Measurements from ENCODE around the gene KCND3. TPM values are rescaled to one million over a fixed set of nuclear protein-coding genes. Genes with fewer than 3 reads are reported as not detected.

The KCND3 gene
- total RNA-seq, 1 donor from 2014 or later, result 2.1 TPM

DNA sequence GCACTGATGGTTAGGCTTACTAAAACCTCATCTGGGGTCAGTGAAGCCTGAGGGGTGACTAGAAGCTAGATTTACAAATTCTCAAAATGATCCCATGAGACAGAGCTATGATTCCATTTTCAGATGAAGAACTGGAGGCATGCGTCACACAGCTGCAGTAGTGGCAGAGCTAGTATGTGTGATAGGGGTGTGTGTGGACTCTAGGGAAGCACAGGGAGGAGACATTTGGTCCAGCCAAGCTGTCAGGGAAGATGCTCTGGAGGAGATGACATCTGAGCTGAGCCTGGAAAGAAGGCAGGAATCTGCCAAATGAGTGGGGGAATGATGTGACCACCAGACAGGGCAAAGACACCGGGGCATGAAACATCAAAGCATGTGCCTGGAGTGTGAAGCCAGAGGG, 12.0 kb upstream of the KCND3 start:
- TF ChIP-seq, protein P1, sequence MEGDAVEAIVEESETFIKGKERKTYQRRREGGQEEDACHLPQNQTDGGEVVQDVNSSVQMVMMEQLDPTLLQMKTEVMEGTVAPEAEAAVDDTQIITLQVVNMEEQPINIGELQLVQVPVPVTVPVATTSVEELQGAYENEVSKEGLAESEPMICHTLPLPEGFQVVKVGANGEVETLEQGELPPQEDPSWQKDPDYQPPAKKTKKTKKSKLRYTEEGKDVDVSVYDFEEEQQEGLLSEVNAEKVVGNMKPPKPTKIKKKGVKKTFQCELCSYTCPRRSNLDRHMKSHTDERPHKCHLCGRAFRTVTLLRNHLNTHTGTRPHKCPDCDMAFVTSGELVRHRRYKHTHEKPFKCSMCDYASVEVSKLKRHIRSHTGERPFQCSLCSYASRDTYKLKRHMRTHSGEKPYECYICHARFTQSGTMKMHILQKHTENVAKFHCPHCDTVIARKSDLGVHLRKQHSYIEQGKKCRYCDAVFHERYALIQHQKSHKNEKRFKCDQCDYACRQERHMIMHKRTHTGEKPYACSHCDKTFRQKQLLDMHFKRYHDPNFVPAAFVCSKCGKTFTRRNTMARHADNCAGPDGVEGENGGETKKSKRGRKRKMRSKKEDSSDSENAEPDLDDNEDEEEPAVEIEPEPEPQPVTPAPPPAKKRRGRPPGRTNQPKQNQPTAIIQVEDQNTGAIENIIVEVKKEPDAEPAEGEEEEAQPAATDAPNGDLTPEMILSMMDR (IDR thresholded peaks at IDR 0.05), result no peak
- no peaks in the 10 kb centered on the region for H3K36me3 Mint-ChIP-seq (ENCODE audit: unreplicated experiment)
- H3K4me1 Mint-ChIP-seq (ENCODE audit: unreplicated experiment), result no peaks in the 10 kb centered on the region
- H3K27me3 Mint-ChIP-seq (ENCODE audit: unreplicated experiment), result peaks cover 24% of the 10 kb centered on the region
- no peak for DNase-seq (ENCODE audit: extremely low spot score, unreplicated experiment)
- no peak overlapping the region for H3K4me3 Mint-ChIP-seq (ENCODE audit: unreplicated experiment)
- no peaks in the 10 kb centered on the region for H3K9me3 Mint-ChIP-seq (ENCODE audit: unreplicated experiment)
- H3K27ac Mint-ChIP-seq (ENCODE audit: unreplicated experiment), result no peak overlapping the region

DNA sequence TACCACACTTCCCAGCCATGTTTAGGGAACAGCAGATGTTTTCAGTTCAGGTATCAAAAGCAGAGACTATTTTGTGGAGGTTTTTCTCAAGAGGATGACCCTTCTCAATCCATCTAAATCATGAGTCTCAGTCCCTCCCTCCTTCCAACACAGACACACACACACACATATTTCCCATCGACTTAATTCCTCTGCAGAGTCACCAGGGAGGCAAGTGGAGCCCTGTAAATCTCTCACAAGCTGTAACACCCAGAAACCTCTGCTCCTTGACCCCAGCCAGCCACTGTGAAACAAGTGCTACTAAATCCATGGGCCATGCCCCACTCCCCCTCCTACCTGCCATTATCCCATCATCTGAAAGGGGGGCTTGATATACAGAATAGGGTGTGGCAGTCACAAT, 10.6 kb upstream of the KCND3 start:
- Mint-ChIP-seq H3K27me3 (ENCODE audit: unreplicated experiment) (peaks cover 27% of the 10 kb centered on the region), H3K36me3 (ENCODE audit: unreplicated experiment) (no peaks in the 10 kb centered on the region), H3K4me3 (ENCODE audit: unreplicated experiment) (no peak overlapping the region), H3K9me3 (ENCODE audit: unreplicated experiment) (no peaks in the 10 kb centered on the region), H3K4me1 (ENCODE audit: unreplicated experiment) (no peaks in the 10 kb centered on the region), H3K27ac (ENCODE audit: unreplicated experiment) (no peak overlapping the region)
- TF ChIP-seq, protein P1 (IDR thresholded peaks at IDR 0.05), result no peak
- DNase-seq (ENCODE audit: extremely low spot score, unreplicated experiment), result no peak

DNA sequence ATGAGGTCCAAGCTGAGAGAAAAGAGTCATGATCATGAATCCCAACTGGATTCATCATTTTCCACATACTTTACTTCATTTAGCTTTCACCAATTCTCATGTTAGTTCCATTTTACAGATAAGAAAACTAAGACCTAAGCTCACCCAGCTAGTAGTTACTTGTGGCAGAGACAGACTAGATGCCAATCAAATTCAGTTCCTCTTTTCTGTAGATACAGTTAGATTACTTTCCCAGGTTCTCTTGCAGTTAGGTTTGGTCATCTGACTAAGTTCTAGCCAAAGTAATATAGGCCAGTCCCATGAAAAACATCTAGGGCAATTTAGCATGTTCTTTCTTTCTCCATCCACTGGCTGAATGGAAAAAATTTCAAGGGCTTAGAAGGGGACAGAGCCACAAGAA, 8.9 kb upstream of the KCND3 start:
- TF ChIP-seq, protein P1 (IDR thresholded peaks at IDR 0.05), result no peak
- no peak overlapping the region for H3K27ac Mint-ChIP-seq (ENCODE audit: unreplicated experiment)

DNA sequence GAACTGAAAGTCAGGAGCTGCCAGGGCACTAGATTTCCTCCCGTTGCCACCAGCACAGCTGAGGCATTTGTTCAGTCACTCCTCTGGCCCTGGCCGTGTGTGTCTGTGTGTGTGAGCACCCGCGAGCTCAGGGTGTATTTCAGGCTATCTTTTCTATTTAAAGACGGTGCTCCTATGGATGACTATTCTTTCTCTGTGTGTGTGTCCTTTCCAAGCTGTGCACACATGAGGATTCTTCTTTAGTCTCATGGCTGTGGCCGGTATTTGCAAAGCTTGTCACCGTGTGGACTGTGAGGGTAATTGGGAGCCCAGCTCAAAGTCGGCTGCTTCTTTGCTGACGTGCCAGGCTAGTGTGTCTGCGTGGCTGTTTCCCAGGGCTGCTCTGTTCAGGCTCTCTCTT, 3.0 kb upstream of the KCND3 start:
- H3K27me3 Mint-ChIP-seq (ENCODE audit: unreplicated experiment), result peaks cover 59% of the 10 kb centered on the region
- no peak overlapping the region for H3K4me3 Mint-ChIP-seq (ENCODE audit: unreplicated experiment)
- TF ChIP-seq, protein P1 (IDR thresholded peaks at IDR 0.05), result no peak
- H3K9me3 Mint-ChIP-seq (ENCODE audit: unreplicated experiment), result no peaks in the 10 kb centered on the region
- H3K36me3 Mint-ChIP-seq (ENCODE audit: unreplicated experiment), result no peaks in the 10 kb centered on the region
- peaks cover 18% of the 10 kb centered on the region for H3K4me1 Mint-ChIP-seq (ENCODE audit: unreplicated experiment)
- H3K27ac Mint-ChIP-seq (ENCODE audit: unreplicated experiment), result no peak overlapping the region
- DNase-seq (ENCODE audit: extremely low spot score, unreplicated experiment), result no peak

More for the DNA sequence above, 8.9 kb upstream of the KCND3 start:
- Mint-ChIP-seq H3K4me3 (ENCODE audit: unreplicated experiment) (no peak overlapping the region), H3K4me1 (ENCODE audit: unreplicated experiment) (no peaks in the 10 kb centered on the region), H3K27me3 (ENCODE audit: unreplicated experiment) (peaks cover 34% of the 10 kb centered on the region), H3K9me3 (ENCODE audit: unreplicated experiment) (no peaks in the 10 kb centered on the region), H3K36me3 (ENCODE audit: unreplicated experiment) (no peaks in the 10 kb centered on the region)
- DNase-seq (ENCODE audit: extremely low spot score, unreplicated experiment), result no peak

DNA sequence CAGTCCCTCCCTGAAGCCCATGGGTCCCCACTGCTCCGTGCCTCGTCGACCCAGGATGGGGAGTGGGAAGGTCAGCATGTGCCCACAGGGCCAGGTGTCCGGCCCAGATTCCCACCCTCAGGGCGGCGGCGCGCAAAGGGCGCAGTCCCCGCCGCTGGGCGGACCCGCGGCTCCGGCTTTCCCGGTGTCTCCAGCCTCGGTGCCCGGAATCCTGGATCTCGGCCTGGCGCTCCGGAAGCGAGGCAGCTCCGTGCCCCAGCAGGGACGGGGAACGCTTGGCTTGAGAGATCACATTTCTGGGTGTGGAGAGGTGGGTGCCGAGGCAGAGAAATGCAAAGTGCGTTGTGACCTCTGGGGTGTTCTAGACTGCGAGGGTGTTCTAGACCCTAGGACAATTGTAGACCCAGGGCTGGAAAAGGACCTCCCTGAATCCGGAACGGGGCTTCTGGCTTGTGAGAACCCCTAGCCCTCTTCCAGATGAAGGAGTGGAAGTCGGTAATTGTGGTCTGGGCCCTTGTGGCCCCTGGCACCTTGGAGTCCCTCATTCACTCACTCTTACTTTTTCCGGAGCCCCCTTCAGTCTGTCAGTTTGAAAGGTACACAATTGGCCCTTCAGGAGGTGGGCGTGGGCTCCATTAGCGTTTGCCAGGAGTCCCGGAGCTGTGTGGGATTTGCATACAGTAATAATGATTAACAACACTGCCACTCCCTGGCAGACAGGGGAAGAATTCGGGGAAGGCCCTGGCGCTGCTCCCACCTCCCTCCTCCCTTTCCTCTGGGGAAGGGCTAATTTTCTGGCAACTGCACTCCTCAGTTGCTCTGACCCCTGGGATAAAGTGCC, 1.6 kb upstream of the KCND3 start:
- Mint-ChIP-seq H3K27ac (ENCODE audit: unreplicated experiment) (no peak overlapping the region), H3K36me3 (ENCODE audit: unreplicated experiment) (no peaks in the 10 kb centered on the region), H3K4me3 (ENCODE audit: unreplicated experiment) (peak overlapping the region; percentile 78), H3K4me1 (ENCODE audit: unreplicated experiment) (peaks cover 18% of the 10 kb centered on the region), H3K27me3 (ENCODE audit: unreplicated experiment) (peaks cover 67% of the 10 kb centered on the region), H3K9me3 (ENCODE audit: unreplicated experiment) (no peaks in the 10 kb centered on the region)
- no peak for DNase-seq (ENCODE audit: extremely low spot score, unreplicated experiment)
- TF ChIP-seq, protein P1 (IDR thresholded peaks at IDR 0.05), result peak; percentile 57
